HG02840 (cell line): Measurements from ENCODE around the gene AHSP.
"Not testable (repeated sequence)": the region's sequence is repeated elsewhere in the genome, so short reads cannot be mapped to it uniquely, and the experiment has no call there.

Experiments used
- ATAC-seq: cut with Tn5 transposase; IDR thresholded peaks from one replicate; pipeline ENCODE4 v1.9.1; 2021; ENCODE audit warnings: mild to moderate bottlenecking, moderate library complexity, moderate number of reproducible peaks; ENCODE audit not compliant: unreplicated experiment, low FRiP score

The AHSP gene, protein sequence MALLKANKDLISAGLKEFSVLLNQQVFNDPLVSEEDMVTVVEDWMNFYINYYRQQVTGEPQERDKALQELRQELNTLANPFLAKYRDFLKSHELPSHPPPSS

DNA sequence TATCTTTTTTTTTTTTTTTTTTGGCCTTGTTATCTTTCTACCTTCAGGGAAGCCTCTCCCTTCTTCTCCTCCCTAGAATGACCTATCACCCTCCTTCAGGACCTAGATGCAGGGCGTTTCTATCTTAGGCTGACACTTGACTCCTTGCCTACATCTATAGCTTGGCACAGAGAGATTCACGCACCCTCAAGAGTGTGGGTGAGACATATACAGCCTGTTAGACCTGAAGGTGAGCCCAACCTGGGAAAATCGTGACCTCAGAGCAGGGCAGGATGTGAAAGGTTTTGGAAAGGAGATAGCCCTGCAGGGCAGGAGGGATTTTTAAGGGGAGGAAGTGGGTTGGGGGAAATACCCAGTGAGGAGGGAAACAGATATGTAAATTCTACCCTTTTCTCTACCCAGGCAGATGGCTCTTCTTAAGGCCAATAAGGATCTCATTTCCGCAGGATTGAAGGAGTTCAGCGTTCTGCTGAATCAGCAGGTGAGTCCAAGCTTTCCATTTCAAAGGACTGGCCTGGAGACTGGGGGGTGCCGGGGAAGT lies at the start of gene AHSP:
Gene AHSP, plus strand, starts transcription at position 167 of the 541 bp plus-strand sequence. Its CDS starts 240 bp downstream, at position 407.
- no peak for ATAC-seq

DNA sequence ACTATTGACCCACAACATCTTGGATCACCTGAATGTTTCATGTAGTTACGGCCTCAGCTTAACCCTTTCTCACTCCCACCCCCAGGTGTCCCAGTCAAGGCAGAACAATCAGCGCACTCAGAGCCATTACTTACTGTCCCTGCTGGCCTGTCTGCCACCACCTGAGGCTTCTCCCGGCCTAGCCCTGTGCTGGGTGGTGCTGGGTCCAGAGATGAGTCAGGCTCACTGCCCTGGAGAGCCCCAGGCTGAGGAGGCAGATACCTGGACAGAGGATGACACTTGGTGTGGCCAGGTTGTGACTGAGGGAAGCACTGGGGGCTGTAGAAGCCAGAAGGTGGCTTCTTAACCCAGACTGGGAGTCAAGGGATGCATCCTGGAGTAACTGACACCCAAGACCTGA lies 48.7 kb upstream of the AHSP start:
- ATAC-seq = no peak

DNA sequence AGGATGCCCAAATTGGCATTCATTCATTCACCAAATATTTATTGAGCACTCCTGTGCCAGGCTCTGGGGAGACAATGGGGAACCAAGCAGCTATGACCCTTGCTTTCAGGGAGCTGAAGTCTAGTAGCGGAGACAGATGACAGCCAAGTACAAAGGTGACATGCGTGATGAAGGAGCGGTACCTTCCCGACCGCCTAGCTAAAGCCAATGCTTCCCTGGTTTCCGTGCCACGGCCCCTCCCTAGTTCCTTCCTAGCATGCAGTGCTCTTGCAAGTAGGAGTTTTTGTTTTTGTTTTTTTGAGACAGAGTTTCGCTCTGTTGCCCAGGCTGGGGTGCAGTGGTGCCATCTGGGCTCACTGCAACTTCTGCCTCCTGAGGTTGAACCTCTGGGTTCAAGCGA lies 47.9 kb upstream of the AHSP start:
- ATAC-seq = no peak

DNA sequence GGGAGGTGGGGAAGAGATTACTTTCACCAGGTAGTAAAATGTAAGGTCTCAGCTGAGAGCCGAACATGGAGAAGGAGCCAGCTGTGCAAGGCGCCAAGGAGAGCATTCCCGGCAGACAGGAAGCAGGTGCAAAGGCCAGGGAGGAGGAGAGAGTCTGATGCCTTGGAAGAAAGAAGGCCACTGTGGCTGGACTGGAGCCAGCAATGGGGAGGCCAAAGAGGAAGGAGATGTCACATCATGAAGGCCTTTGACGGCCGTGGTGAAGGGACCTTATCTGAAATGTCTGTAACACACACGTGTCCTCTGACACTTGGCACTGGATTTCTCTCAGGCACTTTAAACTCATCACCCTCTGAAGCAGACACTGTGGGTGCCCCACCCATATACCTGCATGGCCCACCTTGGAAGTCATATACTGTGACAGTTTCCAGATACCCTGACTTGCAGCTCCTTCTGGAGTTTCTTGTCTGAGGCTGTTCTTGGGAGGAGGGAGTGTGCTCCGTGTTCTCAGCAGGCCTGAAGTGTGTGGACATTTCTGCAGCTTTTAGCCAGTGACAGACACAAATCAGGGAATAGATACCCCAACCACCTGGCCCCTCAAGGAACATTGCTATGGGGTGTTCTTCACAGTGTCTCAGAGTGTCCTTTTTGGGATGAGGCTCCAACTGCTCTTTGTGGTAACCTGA lies 46.7 kb upstream of the AHSP start:
- ATAC-seq = no peak

DNA sequence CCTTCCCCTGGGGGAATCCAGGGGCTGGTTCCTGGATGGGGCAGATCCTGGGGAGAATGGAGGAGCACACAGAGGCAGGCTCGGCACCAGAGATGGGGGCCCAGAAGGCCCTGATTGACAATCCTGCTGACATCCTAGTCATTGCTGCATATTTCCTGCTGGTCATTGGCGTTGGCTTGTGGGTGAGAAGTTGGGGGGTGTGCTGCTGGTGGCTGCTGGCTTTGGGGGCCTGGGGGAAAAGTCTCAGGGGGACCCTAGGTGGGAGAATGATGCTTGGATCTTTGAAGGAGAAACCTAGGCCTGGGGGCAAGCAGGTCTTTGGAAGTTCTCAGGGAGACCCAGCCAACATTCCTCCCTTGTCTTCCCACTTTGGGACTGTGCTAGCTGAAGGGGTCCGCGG lies 44.6 kb upstream of the AHSP start, which contains the start of gene SLC5A2:
Gene SLC5A2, plus strand, starts transcription at position 43 of the 400 bp plus-strand sequence. Its CDS starts 14 bp downstream, at position 57.
- ATAC-seq = no peak

DNA sequence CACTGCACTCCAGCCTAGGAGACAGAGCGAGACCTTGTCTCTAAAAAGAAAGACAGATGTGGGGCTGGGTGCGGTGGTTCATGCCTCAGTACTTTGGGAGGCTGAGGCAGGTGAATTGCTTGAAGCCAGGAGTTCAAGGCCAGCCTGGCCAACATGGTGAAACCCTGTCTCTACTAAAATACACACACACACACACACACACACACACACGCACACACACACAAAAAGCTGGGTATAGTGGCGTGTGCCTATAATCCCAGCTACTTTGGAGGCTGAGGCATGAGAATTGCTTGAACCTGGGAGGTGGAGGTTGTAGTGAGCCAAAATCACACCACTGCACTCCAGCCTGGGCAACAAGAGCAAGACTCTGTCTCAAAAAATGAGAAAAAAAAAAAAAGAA lies 43.7 kb upstream of the AHSP start:
- not testable (repeated sequence) for ATAC-seq

DNA sequence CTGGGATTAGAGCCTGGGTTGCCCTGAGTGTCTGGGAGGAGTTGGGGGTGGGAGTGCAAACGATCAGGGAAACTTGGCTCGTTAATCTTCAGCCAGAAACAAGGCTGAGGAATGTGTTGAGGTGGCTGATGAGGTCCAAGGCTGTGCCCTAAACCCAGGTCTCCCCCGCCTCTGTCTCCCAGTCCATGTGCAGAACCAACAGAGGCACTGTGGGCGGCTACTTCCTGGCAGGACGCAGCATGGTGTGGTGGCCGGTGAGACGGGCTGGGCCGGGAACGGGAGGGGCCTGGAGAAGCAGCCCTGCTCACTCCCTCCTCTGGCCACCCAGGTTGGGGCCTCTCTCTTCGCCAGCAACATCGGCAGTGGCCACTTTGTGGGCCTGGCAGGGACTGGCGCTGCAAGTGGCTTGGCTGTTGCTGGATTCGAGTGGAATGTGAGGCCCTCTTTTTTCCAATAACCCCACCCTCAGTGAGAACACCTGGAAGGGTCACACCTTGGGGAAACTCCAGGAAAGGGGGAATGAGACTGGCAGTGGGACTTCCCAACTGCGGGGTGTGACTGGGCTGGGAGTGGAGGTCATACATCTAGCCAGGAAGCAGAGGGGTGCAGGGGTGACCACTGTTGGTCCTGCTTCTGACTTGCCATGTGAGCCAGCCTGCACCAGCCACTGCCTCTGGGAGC lies 43.1 kb upstream of the AHSP start:
- ATAC-seq = no peak

DNA sequence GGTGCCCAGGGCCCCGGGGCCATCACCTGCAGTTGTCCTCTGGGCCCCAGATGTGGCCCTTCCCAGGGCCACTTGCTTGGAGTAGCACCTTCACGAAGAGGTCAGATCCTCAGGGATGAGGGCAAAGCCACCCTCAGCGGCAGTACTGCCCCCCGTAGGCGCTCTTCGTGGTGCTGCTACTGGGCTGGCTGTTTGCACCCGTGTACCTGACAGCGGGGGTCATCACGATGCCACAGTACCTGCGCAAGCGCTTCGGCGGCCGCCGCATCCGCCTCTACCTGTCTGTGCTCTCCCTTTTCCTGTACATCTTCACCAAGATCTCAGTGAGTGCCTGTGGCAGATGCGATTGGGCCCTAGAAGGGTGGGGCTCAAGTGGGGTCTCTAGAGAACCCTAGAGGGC lies 42.1 kb upstream of the AHSP start:
- no peak for ATAC-seq

DNA sequence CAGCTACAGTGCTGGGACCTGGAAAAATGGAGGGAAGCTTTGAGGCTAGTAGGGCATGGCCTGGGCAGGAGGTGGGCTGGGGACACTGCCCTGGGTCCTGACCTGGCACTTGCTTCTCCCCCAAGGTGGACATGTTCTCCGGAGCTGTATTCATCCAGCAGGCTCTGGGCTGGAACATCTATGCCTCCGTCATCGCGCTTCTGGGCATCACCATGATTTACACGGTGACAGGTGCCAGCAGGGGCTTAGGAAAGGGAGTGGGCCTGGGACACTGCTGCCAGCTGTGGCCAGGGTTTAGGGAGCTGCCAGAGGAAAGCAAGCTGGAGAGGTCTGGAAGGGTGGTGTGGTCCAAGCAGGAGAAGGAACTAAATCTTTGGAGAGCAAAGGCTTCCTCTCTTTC lies 41.7 kb upstream of the AHSP start:
- no peak for ATAC-seq

DNA sequence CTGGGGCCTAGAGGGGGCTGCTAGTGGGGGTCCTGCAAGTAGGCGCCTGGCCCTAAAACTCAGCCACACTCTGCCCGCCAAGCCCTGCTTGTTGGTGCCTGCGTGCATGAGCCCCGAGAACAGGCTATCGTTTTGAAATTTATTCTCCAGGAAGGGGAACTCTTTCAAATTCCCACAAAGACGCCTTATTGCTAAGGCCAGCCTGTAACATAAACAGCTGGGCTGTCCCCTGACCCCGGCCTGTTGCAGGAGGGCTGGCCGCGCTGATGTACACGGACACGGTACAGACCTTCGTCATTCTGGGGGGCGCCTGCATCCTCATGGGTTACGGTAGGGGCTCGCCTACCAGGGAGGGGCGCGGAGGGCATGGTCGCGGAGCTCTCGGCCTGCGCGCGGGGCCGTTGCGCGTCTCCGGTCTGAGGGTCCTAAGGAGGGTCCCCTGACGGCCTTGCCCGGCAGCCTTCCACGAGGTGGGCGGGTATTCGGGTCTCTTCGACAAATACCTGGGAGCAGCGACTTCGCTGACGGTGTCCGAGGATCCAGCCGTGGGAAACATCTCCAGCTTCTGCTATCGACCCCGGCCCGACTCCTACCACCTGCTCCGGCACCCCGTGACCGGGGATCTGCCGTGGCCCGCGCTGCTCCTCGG lies 40.5 kb upstream of the AHSP start:
- ATAC-seq = no peak

DNA sequence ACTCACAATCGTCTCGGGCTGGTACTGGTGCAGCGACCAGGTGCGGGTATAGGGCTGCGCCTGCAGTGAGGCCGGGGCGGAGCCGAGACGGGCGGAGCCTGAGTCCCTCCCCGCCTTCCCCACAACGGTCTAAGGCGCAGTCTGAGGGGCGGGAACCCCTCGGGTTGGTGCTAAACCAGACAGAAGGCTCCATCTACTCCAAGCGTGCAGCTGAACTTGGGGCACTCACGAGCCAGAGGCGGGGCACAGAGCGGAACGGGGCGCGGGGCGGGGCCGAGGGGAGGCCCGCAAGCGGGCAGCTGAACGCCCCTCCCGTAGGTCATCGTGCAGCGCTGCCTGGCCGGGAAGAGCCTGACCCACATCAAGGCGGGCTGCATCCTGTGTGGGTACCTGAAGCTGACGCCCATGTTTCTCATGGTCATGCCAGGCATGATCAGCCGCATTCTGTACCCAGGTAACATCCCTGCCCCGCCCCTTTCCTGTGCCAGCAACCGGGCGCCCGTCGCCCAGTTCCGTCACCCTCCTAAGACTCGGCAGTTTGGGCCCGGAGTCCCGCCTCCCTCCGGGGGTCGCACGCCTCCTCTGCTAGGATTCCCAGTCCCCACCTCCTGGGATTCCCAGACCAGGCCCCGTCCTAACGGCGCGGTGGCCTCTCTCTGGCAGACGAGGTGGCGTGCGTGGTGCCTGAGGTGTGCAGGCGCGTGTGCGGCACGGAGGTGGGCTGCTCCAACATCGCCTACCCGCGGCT lies 39.8 kb upstream of the AHSP start:
- no peak for ATAC-seq

DNA sequence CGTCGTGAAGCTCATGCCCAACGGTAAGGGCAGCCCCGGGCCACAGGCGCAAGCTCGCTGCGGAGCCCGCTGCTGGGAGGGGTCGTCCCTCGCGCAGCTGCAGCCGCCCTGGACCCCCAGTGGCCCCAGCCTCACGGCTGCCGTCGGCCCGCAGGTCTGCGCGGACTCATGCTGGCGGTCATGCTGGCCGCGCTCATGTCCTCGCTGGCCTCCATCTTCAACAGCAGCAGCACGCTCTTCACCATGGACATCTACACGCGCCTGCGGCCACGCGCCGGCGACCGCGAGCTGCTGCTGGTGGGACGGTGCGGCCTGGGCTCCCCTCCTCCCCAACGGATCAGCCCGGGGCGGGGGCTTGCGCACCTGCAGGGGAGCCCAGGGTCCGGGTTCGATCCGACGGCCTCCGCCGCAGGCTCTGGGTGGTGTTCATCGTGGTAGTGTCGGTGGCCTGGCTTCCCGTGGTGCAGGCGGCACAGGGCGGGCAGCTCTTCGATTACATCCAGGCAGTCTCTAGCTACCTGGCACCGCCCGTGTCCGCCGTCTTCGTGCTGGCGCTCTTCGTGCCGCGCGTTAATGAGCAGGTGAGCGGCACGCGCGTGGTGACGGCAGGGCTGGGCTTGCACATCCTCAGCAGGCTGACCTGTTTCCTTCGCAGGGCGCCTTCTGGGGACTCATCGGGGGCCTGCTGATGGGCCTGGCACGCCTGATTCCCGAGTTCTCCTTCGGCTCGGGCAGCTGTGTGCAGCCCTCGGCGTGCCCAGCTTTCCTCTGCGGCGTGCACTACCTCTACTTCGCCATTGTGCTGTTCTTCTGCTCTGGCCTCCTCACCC lies 39.0 kb upstream of the AHSP start:
- ATAC-seq = no peak

DNA sequence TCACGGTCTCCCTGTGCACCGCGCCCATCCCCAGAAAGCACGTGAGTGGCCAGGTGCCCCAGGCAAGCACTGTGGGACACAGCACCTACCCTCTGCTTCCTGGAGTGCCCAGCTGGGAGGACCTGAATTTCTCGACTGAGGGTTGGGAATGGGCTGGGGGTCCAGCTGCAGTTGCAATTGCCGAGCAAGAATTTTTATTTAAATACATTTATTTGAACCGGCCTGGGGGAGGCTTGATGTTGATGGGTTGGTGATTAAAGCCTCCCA lies 38.5 kb upstream of the AHSP start:
- no peak for ATAC-seq

DNA sequence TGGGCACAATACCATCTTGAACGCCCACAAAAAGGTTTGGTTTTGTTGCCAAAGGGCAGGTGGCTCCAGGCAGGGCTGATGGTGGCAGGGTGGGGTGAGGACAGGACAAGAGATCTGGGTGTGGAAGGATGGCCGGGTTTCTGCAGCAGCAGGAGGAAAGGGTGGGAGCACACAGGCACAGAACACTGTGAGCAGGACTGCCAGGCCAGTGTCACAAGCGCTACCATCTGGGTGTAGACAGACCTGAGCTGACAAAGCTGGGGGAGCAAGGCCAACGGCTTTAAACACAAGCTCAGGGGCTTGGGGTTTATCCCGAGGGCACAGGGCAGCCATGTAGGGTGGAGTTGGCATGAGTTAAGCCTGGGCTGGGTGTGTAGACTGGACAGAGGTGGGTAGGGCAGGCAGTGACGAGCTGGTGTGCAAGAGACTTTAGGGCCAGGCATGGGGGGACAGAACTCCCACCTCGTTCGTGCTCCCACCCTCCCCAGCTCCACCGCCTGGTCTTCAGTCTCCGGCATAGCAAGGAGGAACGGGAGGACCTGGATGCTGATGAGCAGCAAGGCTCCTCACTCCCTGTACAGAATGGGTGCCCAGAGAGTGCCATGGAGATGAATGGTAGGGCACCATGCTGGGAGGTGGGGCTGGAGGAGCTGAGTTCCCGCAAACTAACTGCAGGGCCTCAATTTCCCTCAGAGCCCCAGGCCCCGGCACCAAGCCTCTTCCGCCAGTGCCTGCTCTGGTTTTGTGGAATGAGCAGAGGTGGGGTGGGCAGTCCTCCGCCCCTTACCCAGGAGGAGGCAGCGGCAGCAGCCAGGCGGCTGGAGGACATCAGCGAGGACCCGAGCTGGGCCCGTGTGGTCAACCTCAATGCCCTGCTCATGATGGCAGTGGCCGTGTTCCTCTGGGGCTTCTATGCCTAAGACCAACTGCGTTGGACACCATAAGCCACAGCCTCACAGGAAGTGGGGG lies 37.8 kb upstream of the AHSP start:
- no peak for ATAC-seq

DNA sequence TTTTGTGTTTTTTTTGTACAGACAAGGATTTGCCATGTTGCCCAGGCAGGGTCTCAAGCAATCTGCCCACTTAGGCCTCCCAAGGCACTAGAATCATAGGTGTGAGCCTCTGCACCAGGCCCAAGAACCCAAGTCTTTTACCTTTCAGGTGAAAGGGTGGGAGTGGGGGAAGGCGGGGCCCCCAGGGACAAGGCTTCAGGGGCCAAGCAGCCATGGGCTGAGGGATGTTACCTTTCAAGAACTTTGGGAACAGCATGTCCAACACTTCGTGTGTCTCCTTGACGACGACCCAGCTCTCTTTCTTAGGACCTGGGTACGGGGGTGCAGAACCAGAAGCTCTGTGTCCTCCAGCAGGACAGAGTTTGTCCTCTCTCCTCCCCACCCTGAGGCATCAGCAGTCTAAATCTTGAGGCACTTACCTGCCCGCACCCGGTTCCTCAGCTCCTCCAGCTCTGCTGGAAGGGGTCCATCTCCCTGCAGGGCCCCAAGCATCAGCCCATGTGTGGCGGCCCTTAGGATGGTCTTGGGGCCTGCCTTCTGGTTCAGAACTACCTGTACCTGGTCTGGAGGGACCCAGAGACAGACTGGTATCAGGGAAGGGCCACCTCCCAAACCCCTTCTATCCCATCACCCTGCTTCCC lies 35.8 kb upstream of the AHSP start:
- ATAC-seq = no peak

DNA sequence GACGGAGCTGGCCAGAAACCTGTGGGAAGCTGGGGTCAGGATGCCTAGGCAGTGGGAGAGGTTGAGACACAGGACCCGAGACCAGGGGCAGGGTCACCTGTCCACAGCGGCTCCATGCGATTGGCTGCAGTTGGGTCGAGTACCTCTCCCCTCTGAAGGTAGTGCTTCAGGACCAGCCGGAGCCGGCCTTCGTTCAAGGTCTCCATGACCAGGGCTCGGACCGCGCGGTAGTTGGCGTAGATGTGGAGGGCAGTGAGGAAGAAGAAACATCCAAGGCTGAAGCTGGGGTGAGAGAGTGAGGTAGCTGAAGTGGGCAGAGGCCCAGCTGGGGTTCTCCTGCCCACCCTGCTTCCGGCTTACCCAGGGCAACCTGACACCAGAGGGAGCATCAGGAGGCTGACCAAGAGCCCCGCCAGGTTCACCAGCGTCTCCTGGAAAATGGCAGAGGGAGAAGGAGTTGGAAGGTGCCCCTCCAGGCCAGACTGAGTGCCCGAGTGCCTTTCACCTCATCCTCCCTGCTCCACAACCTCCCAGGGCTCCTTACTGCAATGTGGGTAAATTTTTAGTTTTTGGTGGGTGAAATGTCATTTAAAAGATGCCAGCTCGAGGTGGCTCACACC lies 34.1 kb upstream of the AHSP start:
- no peak for ATAC-seq

DNA sequence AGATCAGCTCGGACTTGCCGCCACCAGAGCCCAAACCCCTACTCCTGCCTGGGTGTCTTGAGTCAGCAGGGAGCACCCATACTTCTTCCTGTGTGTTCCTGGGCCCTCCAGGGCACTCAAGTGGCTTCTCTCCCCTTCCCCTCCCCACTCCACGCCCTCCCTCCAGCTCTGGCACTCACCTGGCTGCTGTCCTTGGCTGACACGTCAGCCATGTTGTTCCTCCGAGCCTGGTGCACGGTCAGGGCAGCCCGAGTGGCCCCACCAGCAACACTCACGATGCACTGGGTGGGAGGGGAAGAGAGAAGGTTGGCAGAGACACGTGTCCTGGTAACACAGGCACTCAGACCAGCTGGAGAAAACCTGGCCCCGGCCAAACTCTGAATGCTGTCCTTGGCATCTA lies 31.0 kb upstream of the AHSP start:
- no peak for ATAC-seq

DNA sequence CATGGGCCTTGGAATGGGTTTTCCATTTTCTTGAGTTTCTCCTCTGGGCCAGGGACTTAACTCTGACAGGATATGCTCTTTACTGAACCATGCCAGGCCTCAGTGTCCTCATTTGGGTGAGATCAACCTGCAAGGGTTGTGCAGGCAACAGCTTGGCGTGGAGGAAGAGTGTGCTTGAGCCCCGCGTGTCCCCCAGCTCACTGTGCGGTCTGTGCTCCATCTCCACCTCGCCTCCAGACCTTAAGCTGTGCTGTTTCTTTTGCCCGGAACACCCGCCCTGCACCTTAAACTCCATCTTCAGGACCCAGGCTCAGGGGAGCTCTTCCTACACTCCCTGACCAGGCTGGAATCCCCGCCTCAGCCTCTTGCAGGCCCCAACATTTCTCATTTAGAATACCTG lies 29.2 kb upstream of the AHSP start:
- no peak for ATAC-seq
